Hair follicular keratinocyte (primary cell): ENCODE data around the gene TCEAL9. TPM values are rescaled to one million over a fixed set of nuclear protein-coding genes. Genes with fewer than 3 reads are reported as not detected.

Experiments used
- total RNA-seq: library from RNA; depleted of rRNA; stranded (reverse); fragments of >200 nt; gene quantifications from 2 replicates; pipeline ENCODE4 v1.2.3, GENCODE V29; 2015

Gene TCEAL9
- total RNA-seq: 70.4 and 76.2 TPM in 2 replicates

GRCh38 chrX:103356130-103356798, at the start of gene TCEAL9:
Gene TCEAL9, plus strand, starts transcription at chrX:103356506. Its CDS starts 1,179 bp downstream, at chrX:103357685.

GRCh38 chrX:103310555-103311398, 45.5 kb upstream of the TCEAL9 start, which contains the start of gene BEX2:
Gene BEX2, minus strand, starts transcription at chrX:103310990. Its CDS starts 1,014 bp downstream, at chrX:103309976.

GRCh38 chrX:103329991-103330390, 26.3 kb upstream of the TCEAL9 start, which contains the start of gene TCEAL7:
Gene TCEAL7, plus strand, starts transcription at chrX:103330239. Its CDS starts 1,165 bp downstream, at chrX:103331404.

GRCh38 chrX:103376118-103376978, 20.0 kb downstream of the TCEAL9 start, which contains the start of gene BEX3:
Gene BEX3, plus strand, starts transcription at chrX:103376538. Its CDS starts 984 bp downstream, at chrX:103377522.

Other genes starting within 250 kb of the TCEAL9 start
- 26.2 and 32.5 TPM in 2 replicates for gene BEX4, start 141.4 kb upstream of the TCEAL9 start, total RNA-seq
- 77.5 and 78.7 TPM in 2 replicates for gene TCEAL8, start 101.4 kb upstream of the TCEAL9 start, total RNA-seq
- gene TCEAL5, start 79.8 kb upstream of the TCEAL9 start, total RNA-seq: not detected in 2 replicates
- gene BEX2, start 45.5 kb upstream of the TCEAL9 start, total RNA-seq: 13.8 and 24.0 TPM in 2 replicates
- 7.6 and 9.9 TPM in 2 replicates for gene TCEAL7, start 26.3 kb upstream of the TCEAL9 start, total RNA-seq
- 132 and 200 TPM in 2 replicates for gene BEX3, start 20.0 kb downstream of the TCEAL9 start, total RNA-seq
- not detected in 2 replicates for gene RAB40A, start 163.0 kb downstream of the TCEAL9 start, total RNA-seq
- gene TCEAL4, start 229.0 kb downstream of the TCEAL9 start, total RNA-seq: 41.9 and 57.1 TPM in 2 replicates